Activated CD4-positive, alpha-beta T cell treated with anti-CD3 and anti-CD28 coated beads, Interleukin-2, amount 50 U/mL, for 24 hours (primary cell): Measurements from ENCODE around the gene SYT8.
"Not testable (repeated sequence)": the region's sequence is repeated elsewhere in the genome, so short reads cannot be mapped to it uniquely, and the experiment has no call there.

Source experiments
- DNase-seq, 2 donors: peaks; one replicate each; pipeline ENCODE4 v3.0.0-alpha.2; 2020; ENCODE audit warnings: low read depth in 1 of 2, low spot score in 1 of 2

The SYT8 gene

GRCh38 chr11:1872267-1872985 lies 37.6 kb downstream of the SYT8 start:
- DNase-seq: no peak

- DNase-seq: no peak
Observed at GRCh38 chr11:1873048-1873812, 38.4 kb downstream of the SYT8 start.

- not testable (repeated sequence) for DNase-seq
Observed at GRCh38 chr11:1873813-1874150, 39.0 kb downstream of the SYT8 start.

DNA sequence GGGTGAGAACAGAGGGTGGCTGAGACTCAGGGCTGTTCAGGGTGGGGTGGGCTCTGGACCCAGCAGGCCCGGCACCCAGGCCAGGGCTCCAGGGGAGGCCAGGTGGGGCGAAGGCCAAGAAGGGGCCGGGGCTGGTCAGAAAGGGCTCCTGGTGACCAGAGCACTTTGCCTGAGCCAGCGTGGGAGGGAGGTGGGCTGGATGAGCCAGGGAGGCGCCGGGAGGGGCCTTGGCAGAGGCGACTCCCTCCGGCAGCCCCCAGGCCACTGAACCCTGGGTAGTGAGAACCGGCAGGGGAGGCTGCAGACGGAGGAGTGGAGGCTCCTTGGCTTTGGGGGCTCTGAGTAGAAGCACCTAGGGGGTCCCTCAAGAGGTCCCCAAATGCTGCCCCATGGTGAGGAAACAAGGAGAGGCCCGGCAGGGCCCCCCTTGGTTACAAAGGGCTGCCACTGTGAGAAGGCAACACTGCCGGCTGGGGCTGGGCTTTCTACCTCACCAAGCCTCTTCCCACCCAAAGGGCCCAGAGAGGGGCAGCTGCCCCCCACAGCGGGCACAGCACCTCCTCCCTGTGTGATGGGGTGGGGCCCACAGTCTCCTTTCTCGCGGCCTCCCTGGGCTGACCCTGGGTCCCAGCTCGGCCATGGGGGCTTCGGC lies 39.8 kb downstream of the SYT8 start:
- DNase-seq: not testable (repeated sequence)

DNA sequence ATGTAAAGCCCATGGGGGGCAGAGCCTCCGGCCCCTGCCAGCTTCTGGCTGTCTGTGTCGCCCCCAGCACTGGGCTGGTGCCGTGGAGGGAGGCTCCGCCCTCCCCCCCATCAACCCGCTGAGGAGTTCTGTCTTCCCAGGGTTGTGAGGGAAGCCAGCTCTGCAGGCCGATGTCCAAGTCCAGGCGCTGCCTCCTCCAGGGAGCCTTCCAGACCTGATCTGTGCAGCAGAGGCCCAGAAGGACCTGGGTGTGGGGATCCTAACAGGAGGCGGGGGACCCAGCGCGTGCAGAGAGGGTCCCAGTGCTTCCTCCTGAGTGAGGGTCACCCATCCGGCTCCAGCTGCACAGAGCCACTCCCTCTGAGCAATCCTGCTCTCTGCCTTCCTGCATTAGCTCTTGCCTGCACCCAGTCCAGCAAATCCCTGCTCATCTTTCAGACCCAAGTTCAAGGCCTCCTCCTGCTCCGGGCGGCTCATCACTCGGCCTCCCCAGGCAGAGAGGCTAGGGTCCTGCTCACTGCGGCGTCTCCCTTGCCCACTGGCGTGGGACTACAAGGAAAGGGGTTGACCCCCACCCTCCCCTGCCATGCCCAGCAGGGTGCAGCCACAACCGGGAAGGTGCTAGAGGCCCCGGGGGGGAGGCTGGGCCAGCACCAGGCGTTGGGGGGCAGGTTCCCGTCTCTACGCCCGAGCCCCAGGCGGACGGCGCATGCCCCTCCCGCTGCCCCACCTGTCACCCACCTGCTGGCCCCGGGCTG lies 40.5 kb downstream of the SYT8 start:
- DNase-seq: no peak

DNA sequence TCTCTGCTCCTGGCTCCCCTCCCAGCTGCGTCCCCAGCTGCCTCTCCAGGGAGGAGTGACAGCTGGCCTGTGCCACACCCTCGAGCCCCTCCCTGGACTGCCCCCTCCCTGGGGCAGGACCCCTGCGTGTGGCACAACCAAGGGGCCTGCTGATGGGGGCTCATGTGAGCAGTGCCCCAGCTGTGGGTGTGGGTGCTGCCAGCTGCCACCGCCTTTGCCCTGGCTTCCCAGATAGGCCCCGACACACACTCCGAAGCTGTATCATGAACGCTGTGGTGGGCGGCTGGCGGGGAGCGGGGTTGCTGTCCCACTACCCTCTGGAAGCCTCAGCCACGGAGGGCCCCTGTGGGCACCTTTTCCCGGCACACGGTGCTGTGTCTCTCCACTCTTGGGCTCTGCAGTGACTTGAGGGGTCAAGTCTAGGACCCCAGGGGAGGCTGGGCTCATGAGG lies 41.1 kb downstream of the SYT8 start:
- not testable (repeated sequence) for DNase-seq

DNA sequence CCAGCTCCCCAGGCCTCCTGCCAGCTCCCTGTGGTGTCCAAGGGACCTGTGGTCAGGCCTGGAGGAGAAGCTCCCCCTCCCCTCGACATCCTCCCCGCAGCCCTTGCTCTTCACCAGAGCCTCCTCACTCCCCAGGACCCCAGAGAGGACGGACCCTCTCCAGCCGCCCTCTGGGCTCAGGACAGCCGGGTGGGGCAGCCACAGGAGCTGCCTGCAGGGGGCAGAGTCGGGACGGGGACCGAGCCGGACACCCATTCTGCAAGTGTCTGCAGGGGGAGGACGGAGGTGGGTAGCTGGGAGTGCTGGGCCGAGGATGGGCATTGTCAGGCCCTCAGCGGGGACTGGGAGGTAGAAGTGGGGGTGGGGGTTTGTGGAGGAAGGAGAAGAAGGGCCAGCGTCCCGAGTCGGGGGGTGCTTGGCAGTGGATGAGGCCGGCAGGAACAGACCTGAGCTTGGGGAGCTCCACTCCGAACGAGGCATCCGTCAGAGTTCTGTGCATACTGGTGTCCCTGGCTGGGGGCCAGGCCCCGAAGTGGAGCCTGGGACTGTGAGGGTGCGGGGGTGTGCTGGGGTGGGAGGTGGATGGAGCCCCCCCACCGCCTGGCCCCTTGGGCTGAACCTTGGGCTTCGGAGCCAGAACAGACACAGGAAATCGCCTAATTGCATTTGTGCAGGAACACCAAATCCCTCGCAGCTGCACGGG lies 41.7 kb downstream of the SYT8 start:
- no peak for DNase-seq

DNA sequence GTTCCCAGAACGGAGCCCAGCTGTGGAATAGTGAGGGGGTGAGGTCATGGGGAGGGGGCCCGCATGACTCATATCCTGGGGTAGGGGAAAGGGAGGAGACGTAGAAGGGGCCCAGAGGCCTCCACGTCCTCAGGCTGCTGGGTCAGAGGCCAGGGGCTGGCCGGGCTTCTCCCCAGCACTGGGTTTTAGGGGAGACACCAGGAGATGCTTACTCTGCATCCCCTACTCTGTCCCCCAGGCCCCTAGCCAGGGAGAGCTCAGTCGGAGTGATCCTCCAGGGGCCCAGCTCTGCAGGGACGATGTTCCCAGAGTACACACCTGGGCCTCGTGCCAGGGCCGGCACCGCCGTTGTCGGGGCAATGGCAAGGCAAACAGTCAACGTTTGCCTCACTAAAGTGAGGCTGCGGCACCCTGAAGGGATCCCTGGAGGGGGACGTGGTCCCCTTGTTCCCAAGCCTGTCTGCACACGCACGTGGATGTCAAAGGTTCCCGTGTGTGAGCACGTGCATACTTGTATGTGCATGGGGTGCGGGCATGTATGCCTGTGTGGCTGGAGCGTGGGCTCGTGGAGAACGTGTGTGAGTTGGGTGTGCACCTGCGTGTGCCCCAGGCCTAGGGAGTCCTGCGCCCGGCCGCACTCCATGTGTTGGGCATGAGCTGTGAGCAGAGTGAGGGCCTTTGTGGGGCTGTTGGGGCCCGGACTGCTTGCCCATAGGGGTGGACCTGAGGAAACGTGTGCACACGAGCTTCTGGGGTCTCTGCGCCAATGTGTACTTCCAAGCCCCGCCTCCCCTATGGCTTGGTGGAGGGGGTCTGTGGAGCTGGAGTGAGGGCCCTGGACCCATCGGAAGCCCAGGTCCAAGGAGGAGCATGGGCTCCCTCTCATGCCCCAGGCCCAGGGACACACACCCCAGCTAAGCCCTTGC lies 42.7 kb downstream of the SYT8 start:
- no peak for DNase-seq

GRCh38 chr11:1878137-1879031 lies 43.6 kb downstream of the SYT8 start:
- no peak for DNase-seq

DNA sequence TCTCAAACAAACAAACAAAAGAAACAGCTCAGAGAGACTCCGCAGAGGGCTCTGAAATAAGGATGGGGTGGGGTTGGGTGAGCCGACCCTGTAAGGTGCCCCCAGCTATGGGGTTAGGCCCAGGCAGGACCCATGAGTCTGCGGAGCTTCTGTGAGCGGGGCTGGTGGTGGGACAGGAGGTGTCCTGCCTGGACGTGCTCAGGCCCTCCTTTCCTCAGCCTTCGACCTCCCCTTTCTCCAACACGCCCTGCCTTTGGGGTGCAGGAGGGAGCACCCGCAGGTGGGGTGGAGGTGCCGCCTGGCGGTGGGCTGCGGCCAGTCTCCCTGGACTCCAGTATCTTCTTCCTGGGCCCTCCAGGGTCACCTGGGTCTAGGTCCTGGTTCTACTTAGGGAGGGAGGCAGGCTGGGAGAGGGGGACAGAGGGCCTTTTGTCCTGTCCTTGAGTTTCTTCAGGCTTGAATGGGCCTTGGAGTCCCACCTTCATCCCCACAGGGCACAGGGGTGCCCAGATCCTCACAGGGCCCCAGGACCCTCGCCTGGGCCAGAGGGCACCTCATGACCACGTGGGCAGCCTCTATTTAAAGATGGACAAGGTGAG lies 44.7 kb downstream of the SYT8 start:
- no peak for DNase-seq

- no peak for DNase-seq
Observed at GRCh38 chr11:1879941-1880720, 45.3 kb downstream of the SYT8 start.

- DNase-seq: no peak
Observed at GRCh38 chr11:1880746-1881441, 46.1 kb downstream of the SYT8 start.

DNA sequence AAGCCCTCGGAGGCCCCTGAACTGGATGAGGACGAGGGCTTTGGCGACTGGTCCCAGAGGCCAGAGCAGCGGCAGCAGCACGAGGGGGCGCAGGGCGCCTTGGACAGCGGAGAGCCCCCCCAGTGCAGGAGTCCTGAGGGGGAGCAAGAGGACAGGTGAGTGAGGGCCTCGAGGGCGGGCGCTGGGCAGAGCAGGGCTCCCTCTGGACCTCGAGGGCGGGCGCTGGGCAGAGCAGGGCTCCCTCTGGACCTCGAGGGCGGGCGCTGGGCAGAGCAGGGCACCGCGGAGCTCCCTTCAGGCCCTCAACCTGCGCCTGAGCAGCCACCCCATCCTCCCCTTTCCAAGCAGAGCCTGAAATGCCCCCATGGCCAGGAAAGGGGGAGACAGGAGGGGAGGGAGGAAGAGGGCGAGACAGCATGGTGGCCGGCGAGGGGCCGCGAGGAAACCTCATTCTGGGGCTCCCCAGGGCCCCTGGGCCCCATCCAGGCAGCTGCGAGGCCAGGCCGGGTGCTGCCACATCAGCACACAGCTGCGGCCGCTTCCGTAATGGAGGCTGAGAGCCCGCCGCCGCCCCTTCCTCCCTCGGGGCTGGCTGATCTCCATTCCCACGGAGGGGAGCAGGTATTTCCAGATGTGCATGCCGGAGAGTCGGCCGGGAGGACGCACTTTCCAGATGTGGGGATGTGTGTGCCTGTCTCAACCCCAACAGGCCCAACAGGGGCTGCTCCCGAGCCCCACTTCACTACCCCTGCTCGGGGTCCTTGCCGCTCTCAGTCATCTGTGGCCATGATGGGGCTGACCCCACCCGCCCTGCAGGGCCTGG lies 46.9 kb downstream of the SYT8 start:
- DNase-seq: no peak

- DNase-seq: peak; percentile 69 to 73
Observed at GRCh38 chr11:1882265-1883238, 47.8 kb downstream of the SYT8 start.
